GM18511 (cell line): ENCODE measurements around the gene IL32.
"Not testable (repeated sequence)": the region's sequence is repeated elsewhere in the genome, so short reads cannot be mapped to it uniquely, and the experiment has no call there.

ENCODE experiments used
- ATAC-seq: cut with Tn5 transposase; IDR thresholded peaks from one replicate; pipeline ENCODE4 v1.9.1; 2021; ENCODE audit warnings: mild to moderate bottlenecking, moderate library complexity; ENCODE audit not compliant: unreplicated experiment

The IL32 gene

DNA sequence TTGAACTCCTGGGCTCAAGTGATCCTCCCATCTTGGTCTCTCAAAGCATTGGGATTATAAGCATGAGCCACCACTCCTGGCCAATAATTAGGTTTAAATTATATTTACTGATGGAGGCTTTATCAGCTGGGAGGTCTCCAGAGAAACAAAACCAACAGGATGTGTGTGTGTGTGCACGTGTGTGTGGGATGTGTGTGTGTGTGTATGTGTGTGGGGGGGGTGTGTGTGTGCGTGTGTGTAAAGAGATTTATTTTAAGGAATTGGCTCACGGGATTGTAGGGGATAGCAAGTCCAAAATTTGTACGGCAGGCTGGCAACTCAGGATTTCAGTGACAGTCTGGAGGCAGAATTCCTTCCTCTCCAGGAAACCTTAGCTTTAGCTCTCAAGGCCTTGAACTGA lies 14.4 kb upstream of the IL32 start:
- ATAC-seq: no peak

DNA sequence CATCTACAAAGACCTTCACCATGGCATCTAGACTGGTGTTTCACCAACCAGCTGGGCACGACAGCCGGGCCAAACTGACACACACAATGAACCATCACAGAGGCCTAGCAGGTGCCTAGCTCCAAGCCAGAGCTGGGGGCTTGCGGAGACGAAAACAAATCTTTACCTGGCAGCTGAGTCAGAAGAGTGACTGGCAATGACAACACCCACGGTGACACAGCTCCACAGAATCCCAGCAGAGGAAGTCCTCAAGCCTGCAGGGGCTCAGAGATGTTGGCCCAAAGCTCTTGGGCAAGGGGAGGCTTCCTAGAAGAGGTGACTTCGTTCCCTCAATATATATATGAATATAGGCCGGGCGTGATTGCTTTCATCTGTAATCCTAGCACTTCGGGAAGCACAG lies 13.9 kb upstream of the IL32 start:
- ATAC-seq: no peak

- ATAC-seq: not testable (repeated sequence)
These were observed 12.7 kb upstream of the IL32 start for GRCh38 chr16:3052571-3053329.

GRCh38 chr16:3053330-3053710 lies 12.1 kb upstream of the IL32 start:
- ATAC-seq: not testable (repeated sequence)

- ATAC-seq: no peak
These were observed 10.3 kb upstream of the IL32 start for GRCh38 chr16:3054965-3055733.

DNA sequence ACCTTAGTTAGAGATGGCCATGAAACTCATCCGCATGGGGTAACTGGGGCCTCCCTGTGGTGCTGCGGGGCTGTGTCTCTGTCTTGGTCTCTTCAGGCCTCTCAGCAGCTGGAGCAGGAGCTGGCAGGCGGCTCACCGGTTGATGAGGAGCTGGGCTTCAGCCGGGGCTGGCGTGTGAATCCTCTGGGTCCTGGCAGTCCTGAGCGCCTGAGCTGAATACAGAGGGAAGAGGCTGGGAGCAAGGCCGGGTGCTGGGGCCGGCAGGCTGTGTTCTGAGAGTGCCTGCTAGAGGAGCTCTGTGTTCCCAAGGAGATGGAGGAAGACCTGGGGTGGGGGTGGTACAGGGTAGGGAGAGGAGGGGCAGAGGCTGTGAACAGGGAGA lies 9.7 kb upstream of the IL32 start:
- not testable (repeated sequence) for ATAC-seq

GRCh38 chr16:3056336-3057180 lies 8.9 kb upstream of the IL32 start:
- ATAC-seq: no peak

- no peak for ATAC-seq
These were observed 8.0 kb upstream of the IL32 start for GRCh38 chr16:3057181-3058138.

GRCh38 chr16:3058139-3059030 lies 7.1 kb upstream of the IL32 start:
- ATAC-seq: peak; percentile 57

DNA sequence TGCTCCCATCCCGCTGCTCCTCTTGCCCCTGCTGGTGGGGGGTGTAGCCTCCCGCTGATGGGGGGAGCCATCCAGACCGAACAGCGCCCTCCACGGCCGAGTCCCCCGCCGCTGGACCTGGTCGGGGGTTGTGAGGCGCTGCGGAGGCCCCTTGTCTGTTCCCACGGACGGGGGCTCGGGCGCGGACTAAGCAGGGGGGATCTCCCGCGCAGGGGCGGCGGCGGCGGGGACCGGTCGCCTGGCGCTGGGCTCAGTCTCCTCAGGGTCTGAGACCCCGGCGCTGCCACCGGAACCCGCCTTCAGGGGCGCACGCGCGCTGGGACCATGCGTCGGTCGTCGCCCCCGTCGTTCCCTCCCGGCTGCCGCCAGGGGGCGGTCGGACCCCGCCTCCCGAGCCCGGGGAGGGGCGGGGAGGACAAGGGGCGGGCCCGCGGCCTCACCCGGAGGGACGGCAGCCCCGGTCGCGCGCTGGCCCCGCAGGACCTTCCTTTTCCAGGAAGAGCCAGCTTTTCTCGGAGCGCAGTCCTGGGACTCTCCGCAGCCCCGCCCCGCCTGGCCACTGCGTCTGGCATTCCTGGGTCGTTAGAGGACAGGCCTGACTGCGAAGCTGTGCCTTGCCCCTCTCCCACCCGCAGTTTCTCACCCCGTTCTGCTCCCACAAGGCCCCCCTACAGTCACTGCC lies 6.3 kb upstream of the IL32 start:
- peak; percentile 85 for ATAC-seq

GRCh38 chr16:3059723-3060242 lies 5.7 kb upstream of the IL32 start:
- no peak for ATAC-seq

DNA sequence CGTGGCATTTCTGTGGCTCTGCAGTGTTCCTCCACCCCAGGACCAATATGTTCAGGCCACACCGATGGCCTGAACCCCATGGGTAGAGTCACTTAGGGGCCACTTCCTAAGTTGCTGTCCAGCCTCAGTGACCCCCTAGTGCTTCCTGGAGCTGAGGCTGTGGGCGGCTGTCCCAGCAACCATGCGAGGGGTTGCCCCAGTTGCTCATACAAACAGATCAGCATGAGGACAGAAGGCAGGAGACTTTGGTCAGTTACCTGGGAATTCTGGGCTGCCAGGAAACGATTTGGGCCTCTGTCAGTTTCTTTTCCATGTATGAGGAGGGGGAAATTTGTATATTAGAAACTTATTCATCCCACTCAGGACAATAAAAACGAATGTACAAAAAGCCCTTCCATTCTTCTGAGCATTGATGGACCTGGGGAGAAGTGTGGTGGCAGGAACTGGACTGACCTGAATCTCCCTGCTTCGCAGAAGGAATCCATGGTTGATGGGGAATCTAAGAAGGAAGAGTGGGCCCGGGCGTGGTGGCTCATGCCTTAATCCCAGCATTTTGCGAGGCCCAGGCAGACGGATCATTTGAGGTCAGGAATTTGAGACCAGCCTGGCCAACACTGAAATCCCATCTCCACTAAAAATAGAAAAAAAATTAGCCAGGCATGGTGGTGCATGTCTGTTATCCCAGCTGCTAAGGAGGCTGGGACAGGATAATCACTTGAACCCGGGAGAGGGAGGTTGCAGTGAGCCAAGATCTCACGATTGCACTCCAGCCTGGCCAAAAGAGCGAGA lies 4.9 kb upstream of the IL32 start:
- no peak for ATAC-seq

GRCh38 chr16:3062553-3062952 lies 2.9 kb upstream of the IL32 start:
- ATAC-seq: no peak

DNA sequence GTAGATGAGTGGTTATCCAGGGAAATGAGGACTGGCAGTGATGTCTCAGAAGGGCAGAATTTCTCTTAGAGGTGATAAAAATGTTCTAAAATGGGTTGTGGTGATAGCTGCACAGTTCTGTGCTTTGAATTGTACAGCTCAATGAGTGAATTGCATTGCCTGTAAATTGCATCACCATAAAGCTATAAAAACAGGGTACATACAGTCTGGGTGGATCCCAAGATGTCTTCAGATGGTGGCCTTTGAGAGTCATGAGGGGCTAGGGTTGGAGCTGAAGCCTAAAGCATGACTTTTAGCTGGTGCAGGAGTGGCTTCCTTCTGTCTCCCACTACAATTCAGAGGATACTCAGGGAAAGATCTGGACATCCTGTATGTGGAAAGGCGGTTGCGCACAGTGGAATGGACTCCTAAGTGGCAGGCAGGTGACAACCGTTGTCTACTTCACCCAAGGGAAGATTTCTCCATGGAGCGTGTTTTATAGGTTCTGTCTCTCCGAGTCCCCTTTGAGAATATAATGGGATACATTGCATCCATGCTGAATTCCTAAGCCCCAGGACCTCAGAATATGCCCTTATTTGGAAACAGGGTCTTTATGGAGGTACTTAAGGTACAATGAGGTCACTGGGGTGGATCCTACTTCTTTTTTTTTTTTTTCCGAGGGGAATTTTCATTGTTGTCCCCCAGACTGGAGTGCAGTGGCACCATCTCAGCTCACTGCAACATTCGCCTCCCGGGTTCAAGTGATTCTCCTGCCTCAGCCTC lies 1.6 kb upstream of the IL32 start:
- ATAC-seq: no peak

DNA sequence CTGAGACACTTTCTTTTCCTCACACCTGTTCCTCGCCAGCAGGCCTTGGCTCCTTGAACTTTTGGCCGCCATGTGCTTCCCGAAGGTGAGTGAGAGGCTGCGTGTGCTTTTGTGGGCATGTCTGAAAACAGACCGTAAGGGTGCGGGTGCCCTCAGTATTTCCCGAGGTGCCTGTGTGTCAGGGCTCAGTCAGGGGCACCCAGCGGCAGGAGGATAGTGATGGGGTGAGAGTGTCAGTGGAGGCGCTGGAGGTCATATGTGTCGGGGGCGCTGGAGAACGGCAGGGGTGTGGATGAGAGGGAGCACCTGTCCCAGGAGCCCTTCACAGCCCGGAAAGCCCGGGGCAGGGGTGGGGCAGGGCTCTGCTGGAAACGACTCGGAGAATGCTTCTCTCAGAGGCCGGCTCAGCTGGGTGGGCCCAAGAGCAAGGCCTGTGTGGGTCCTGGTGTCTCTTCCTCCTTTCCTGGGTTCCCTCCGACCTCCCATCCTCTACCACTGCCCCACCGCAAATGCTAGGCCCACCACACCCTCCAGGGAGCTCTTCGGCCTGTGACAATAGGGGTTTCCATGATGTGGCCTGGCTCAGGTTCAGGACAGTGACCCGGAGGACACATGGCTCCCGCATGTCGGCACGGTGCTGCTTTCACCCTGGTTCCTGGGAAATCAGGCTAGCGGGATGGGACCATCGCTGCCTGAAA lies 451 bp downstream of the IL32 start:
- no peak for ATAC-seq

DNA sequence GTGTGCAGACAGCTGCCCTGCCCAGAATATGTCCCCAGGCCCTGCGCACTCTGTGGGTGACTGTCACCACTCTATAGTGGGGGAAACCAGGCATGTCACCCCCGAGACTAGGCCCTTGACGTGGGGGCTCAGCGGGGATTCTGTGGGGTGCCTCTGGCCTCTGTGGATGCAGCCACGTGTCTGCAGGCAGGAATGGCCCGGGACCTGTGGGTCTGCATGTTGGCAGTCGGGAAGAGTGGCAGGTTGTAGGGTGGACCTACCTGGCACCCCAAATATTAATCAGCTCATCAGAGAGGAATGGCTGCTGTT lies 954 bp downstream of the IL32 start:
- ATAC-seq: no peak

- no peak for ATAC-seq
These were observed 3.0 kb downstream of the IL32 start for GRCh38 chr16:3068487-3068886.
